H9 (cell line): Measurements from ENCODE around the gene CCDC51. TPM values are rescaled to one million over a fixed set of nuclear protein-coding genes. Genes with fewer than 3 reads are reported as not detected.
A peak's percentile ranks its signal among the peaks of the same experiment; 100 is the strongest.

Experiments
- DNase-seq: peaks from one replicate; pipeline ENCODE4 v3.0.0-alpha.2; 2017
- H2AFZ ChIP-seq: one replicate; pipeline ENCODE4 v1.6.1; 2013; ENCODE audit warnings: mild to moderate bottlenecking, low read length, control low read depth, moderate library complexity
- H2AK5ac ChIP-seq: 2 replicates; pipeline ENCODE4 v1.6.1; 2013; ENCODE audit warnings: low read length, control low read depth, mixed read lengths; ENCODE audit not compliant: insufficient read length
- H2BK120ac ChIP-seq: one replicate; pipeline ENCODE4 v1.6.1; 2013; ENCODE audit warnings: low read depth, mild to moderate bottlenecking, low read length, control low read depth, inconsistent platforms; ENCODE audit not compliant: poor library complexity, severe bottlenecking
- H2BK12ac ChIP-seq: 2 replicates; pipeline ENCODE4 v1.6.1; 2013; ENCODE audit warnings: low read length, control low read depth, mixed read lengths, low read depth; ENCODE audit not compliant: insufficient read length
- H2BK15ac ChIP-seq: 2 replicates; pipeline ENCODE4 v1.6.1; 2013; ENCODE audit warnings: low read depth, low read length, control low read depth
- H2BK20ac ChIP-seq: one replicate; pipeline ENCODE4 v1.6.1; 2013; ENCODE audit warnings: low read depth, mild to moderate bottlenecking, low read length, control low read depth, inconsistent platforms; ENCODE audit not compliant: poor library complexity, severe bottlenecking
- H2BK5ac ChIP-seq: 2 replicates; pipeline ENCODE4 v1.6.1; 2013; ENCODE audit warnings: low read length, control low read depth, mixed read lengths; ENCODE audit not compliant: insufficient read length
- H3K14ac ChIP-seq: 2 replicates; pipeline ENCODE4 v1.6.1; 2013; ENCODE audit warnings: low read length, control low read depth; ENCODE audit not compliant: insufficient read depth
- H3K18ac ChIP-seq: 2 replicates; pipeline ENCODE4 v1.6.1; 2013; ENCODE audit warnings: low read depth, mild to moderate bottlenecking, mixed read lengths, low read length, control low read depth; ENCODE audit not compliant: insufficient read length
- H3K23ac ChIP-seq: 2 replicates; pipeline ENCODE4 v1.6.1; 2013; ENCODE audit warnings: low read length, control low read depth, mixed read lengths, low read depth; ENCODE audit not compliant: insufficient read length
- H3K23me2 ChIP-seq: 2 replicates; pipeline ENCODE4 v1.6.1; 2013; ENCODE audit warnings: low read depth, mild to moderate bottlenecking, mixed read lengths, low read length, control low read depth; ENCODE audit not compliant: insufficient read length, poor library complexity, severe bottlenecking
- H3K27ac ChIP-seq: 2 replicates; pipeline ENCODE4 v1.5.1; 2013; ENCODE audit warnings: low read length, control low read depth, mixed read lengths, low read depth; ENCODE audit not compliant: insufficient read length
- H3K27me3 ChIP-seq: 2 replicates; pipeline ENCODE4 v1.6.1; 2013; ENCODE audit warnings: low read length, control low read depth, inconsistent platforms; ENCODE audit not compliant: insufficient read depth
- H3K4ac ChIP-seq: 2 replicates; pipeline ENCODE4 v1.6.1; 2013; ENCODE audit warnings: low read depth, mild to moderate bottlenecking, control low read depth, inconsistent platforms, low read length, moderate library complexity
- H3K4me1 ChIP-seq: 2 replicates; pipeline ENCODE4 v1.6.1; 2013; ENCODE audit warnings: low read length, control low read depth, inconsistent platforms; ENCODE audit not compliant: insufficient read depth
- H3K4me2 ChIP-seq: 2 replicates; pipeline ENCODE4 v1.6.1; 2013; ENCODE audit warnings: low read length, control low read depth, mixed read lengths; ENCODE audit not compliant: insufficient read length, insufficient read depth
- H3K56ac ChIP-seq: 2 replicates; pipeline ENCODE4 v1.6.1; 2013; ENCODE audit warnings: low read depth, mild to moderate bottlenecking, mixed read lengths, low read length, control low read depth; ENCODE audit not compliant: insufficient read length
- H3K79me1 ChIP-seq: 2 replicates; pipeline ENCODE4 v1.6.1; 2013; ENCODE audit warnings: low read depth, mild to moderate bottlenecking, moderate library complexity, low read length, control low read depth, inconsistent platforms; ENCODE audit not compliant: insufficient read depth, poor library complexity, severe bottlenecking
- H3K79me2 ChIP-seq: 2 replicates; pipeline ENCODE4 v1.6.1; 2013; ENCODE audit warnings: low read length, control low read depth, inconsistent platforms; ENCODE audit not compliant: insufficient read depth
- H3K9ac ChIP-seq: 2 replicates; pipeline ENCODE4 v1.6.1; 2013; ENCODE audit warnings: low read length, control low read depth, mixed read lengths; ENCODE audit not compliant: insufficient read length; ENCODE audit errors: extremely low read depth
- H3K9me3 ChIP-seq: one replicate; pipeline ENCODE4 v1.6.1; 2013; ENCODE audit warnings: low read depth, low read length, inconsistent platforms; ENCODE audit not compliant: control insufficient read depth
- H3T11ph ChIP-seq: one replicate; pipeline ENCODE4 v1.6.1; 2013; ENCODE audit warnings: mild to moderate bottlenecking, low read length, control low read depth, inconsistent platforms
- H4K20me1 ChIP-seq: one replicate; pipeline ENCODE4 v1.6.1; 2013; ENCODE audit not compliant: control insufficient read depth, insufficient read length, insufficient read depth
- H4K5ac ChIP-seq: 2 replicates; pipeline ENCODE4 v1.6.1; 2013; ENCODE audit warnings: low read depth, mild to moderate bottlenecking, mixed read lengths, low read length, control low read depth; ENCODE audit not compliant: insufficient read length
- H4K8ac ChIP-seq: replicated peaks from 2 replicates; pipeline ENCODE4 v1.6.1; 2013; ENCODE audit warnings: low read length, control low read depth, mixed read lengths, low read depth; ENCODE audit not compliant: insufficient read length
- H4K91ac ChIP-seq: 2 replicates; pipeline ENCODE4 v1.6.1; 2013; ENCODE audit warnings: low read depth, mild to moderate bottlenecking, moderate library complexity, mixed read lengths, low read length, control low read depth; ENCODE audit not compliant: insufficient read length
- H3K27ac Mint-ChIP-seq, 3 experiments: 2 replicates in 2 of 3; 3 replicates in 1 of 3; pipeline ENCODE4 v1.8.0; 2020 to 2021; ENCODE audit warnings: mixed read lengths in 3 of 3, mild to moderate bottlenecking in 1 of 3, moderate library complexity in 1 of 3
- H3K27me3 Mint-ChIP-seq: 2 replicates; pipeline ENCODE4 v1.8.0; 2021; ENCODE audit warnings: low read depth, mild to moderate bottlenecking, moderate library complexity, mixed read lengths
- H3K36me3 Mint-ChIP-seq, 3 experiments: 2 replicates in 2 of 3; 3 replicates in 1 of 3; pipeline ENCODE4 v1.8.0; 2020 to 2021; ENCODE audit warnings: low read depth in 3 of 3, mixed read lengths in 3 of 3; ENCODE audit not compliant: insufficient read depth in 1 of 3
- H3K4me1 Mint-ChIP-seq, 2 experiments: 2 replicates each; pipeline ENCODE4 v1.8.0; 2020; ENCODE audit warnings: mixed read lengths in 2 of 2
- H3K4me3 Mint-ChIP-seq, 2 experiments: 2 replicates in 1 of 2; 3 replicates in 1 of 2; pipeline ENCODE4 v1.8.0; 2020 to 2021; ENCODE audit warnings: mild to moderate bottlenecking in 2 of 2, mixed read lengths in 2 of 2, moderate library complexity in 1 of 2
- H3K9me3 Mint-ChIP-seq, 2 experiments: 2 replicates in 1 of 2; 3 replicates in 1 of 2; pipeline ENCODE4 v1.8.0; 2020; ENCODE audit warnings: mild to moderate bottlenecking in 2 of 2, mixed read lengths in 2 of 2, moderate library complexity in 1 of 2
- CTCF ChIP-seq: fragments of 200-600 bp; sonication (generic); conservative IDR thresholded peaks from 3 replicates; pipeline ENCODE4 v1.8.0; 2021; ENCODE audit warnings: antibody characterized with exemption, mild to moderate bottlenecking
- WGBS: extraction: QIAGEN DNeasy Blood & Tissue Kit; methylation state at CpG from one replicate; pipeline ENCODE4 v1.1.7; 2013; ENCODE audit warnings: missing lambda C conversion rate, low lambda C conversion rate, mixed read lengths; ENCODE audit not compliant: insufficient read length; ENCODE audit errors: extremely low coverage; 5-methylcytosine and 5-hydroxymethylcytosine counted together
- total RNA-seq: library from RNA; stranded (reverse); gene quantifications from 2 replicates; pipeline ENCODE4 v1.2.1, GENCODE V29; 2021

CCDC51 gene
- total RNA-seq, 1 experiment from 2014 or later: 20.0 TPM

- no peak overlapping the region for H3K56ac ChIP-seq
- H3K4me2 ChIP-seq: no peak overlapping the region
- H3K27me3 ChIP-seq: no peaks in the 10 kb centered on the region
- no peak overlapping the region for H2BK15ac ChIP-seq
- no peak overlapping the region for H3T11ph ChIP-seq
- H3K79me1 ChIP-seq: no peaks in the 10 kb centered on the region
- H4K5ac ChIP-seq: no peak overlapping the region
- H3K9ac ChIP-seq: no peak overlapping the region
- no peak for TF ChIP-seq CTCF
- no peak overlapping the region for H4K91ac ChIP-seq
- Mint-ChIP-seq H3K4me3 (no peak overlapping the region), H3K27me3 (no peaks in the 10 kb centered on the region; the same call in 1 of the 2 replicates), H3K27ac (peak overlapping the region in 1 of 3 experiments; percentile 89; a peak in 2 of 7 replicates), H3K4me1 (peaks cover 10% of the 10 kb centered on the region in 2 experiments), H3K9me3 (no peaks in the 10 kb centered on the region), H3K36me3 (peaks cover 31 to 68% (median 50%) of the 10 kb centered on the region in 3 experiments)
- no peak overlapping the region for H2BK120ac ChIP-seq
- H3K79me2 ChIP-seq: no peaks in the 10 kb centered on the region
- H3K27ac ChIP-seq: no peak overlapping the region
- WGBS: no CpG with 5 or more reads among the region's 3 CpGs
- H4K8ac ChIP-seq: no peak overlapping the region
- H4K20me1 ChIP-seq: no peaks in the 10 kb centered on the region
- no peak for DNase-seq
- no peak overlapping the region for H2BK20ac ChIP-seq
- H2BK12ac ChIP-seq: no peak overlapping the region
- H3K14ac ChIP-seq: no peak overlapping the region
- no peaks in the 10 kb centered on the region for H3K23me2 ChIP-seq
- H2AK5ac ChIP-seq: no peak overlapping the region
- no peak overlapping the region for H3K23ac ChIP-seq
- H2AFZ ChIP-seq: no peak overlapping the region
- H3K4ac ChIP-seq: no peak overlapping the region
- H3K9me3 ChIP-seq: no peaks in the 10 kb centered on the region
- H2BK5ac ChIP-seq: no peak overlapping the region
- 0 out of 2 replicates have a peak, but pooled peaks cover 2% of the 10 kb centered on the region for H3K4me1 ChIP-seq
- H3K18ac ChIP-seq: no peak overlapping the region
Observed at GRCh38 chr3:48402907-48403306, 37.0 kb downstream of the CCDC51 start.
